ENCODE measurements around the gene NFIC.
A peak's percentile ranks its signal among the peaks of the same experiment; 100 is the strongest.
"Not testable (repeated sequence)": the region's sequence is repeated elsewhere in the genome, so short reads cannot be mapped to it uniquely, and the experiment has no call there.

Gene NFIC

DNA sequence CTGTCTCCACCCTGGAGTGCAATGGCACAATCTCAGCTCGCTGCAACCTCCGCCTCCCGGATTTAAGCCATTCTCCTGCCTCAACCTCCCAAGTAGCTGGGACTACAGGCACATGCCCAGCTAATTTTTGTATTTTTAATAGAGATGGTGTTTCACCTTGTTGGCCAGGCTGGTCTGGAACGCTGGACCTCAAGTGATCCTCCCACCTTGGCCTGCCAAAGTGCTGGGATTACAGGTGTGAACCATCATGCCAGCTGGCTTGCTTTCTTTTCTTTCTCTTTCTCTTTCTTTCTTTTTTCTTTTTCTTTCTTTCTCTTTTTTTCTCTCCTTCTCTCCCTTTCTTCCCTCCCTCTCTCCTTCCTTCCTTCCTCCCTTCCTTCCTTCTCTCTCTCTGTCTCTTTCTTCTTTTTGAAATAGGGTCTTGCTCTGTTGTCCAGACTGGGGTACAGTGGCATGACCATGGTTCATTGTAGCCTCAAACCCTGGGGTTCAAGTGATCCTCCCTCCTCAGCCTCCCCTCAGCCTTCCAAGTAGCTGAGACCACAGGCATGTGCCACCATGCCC, 33.3 kb upstream of the NFIC start:
- Mint-ChIP-seq H3K36me3 (no peaks in the 10 kb centered on the region), H3K27me3 (peaks cover 36% of the 10 kb centered on the region), H3K27ac (peak overlapping the region; percentile 26), H3K4me1 (no peaks in the 10 kb centered on the region), H3K9me3 (peaks cover 8% of the 10 kb centered on the region), H3K4me3 (no peak overlapping the region)
- ATAC-seq, result no peak

- no peak overlapping the region for H3K4me3 Mint-ChIP-seq
- no peak for ATAC-seq
- no peaks in the 10 kb centered on the region for H3K36me3 Mint-ChIP-seq
- peak overlapping the region; percentile 26 for H3K27ac Mint-ChIP-seq
- H3K27me3 Mint-ChIP-seq, result peaks cover 41% of the 10 kb centered on the region
- H3K9me3 Mint-ChIP-seq, result peaks cover 8% of the 10 kb centered on the region
- peaks cover 2% of the 10 kb centered on the region for H3K4me1 Mint-ChIP-seq
Measured at GRCh38 chr19:3333662-3334061, 32.7 kb upstream of the NFIC start.

GRCh38 chr19:3334749-3335430, 31.5 kb upstream of the NFIC start:
- ATAC-seq, H3K4me1 Mint-ChIP-seq, H3K9me3 Mint-ChIP-seq, H3K27ac Mint-ChIP-seq, H3K36me3 Mint-ChIP-seq, H3K4me3 Mint-ChIP-seq: not testable (repeated sequence)
- H3K27me3 Mint-ChIP-seq, result peaks cover 53% of the 10 kb centered on the region

GRCh38 chr19:3335431-3336350, 30.7 kb upstream of the NFIC start:
- H3K4me3 Mint-ChIP-seq, result no peak overlapping the region
- no peaks in the 10 kb centered on the region for H3K36me3 Mint-ChIP-seq
- no peak for ATAC-seq
- no peak overlapping the region for H3K27ac Mint-ChIP-seq
- H3K4me1 Mint-ChIP-seq, result peaks cover 6% of the 10 kb centered on the region
- peaks cover 8% of the 10 kb centered on the region for H3K9me3 Mint-ChIP-seq
- peaks cover 61% of the 10 kb centered on the region for H3K27me3 Mint-ChIP-seq

DNA sequence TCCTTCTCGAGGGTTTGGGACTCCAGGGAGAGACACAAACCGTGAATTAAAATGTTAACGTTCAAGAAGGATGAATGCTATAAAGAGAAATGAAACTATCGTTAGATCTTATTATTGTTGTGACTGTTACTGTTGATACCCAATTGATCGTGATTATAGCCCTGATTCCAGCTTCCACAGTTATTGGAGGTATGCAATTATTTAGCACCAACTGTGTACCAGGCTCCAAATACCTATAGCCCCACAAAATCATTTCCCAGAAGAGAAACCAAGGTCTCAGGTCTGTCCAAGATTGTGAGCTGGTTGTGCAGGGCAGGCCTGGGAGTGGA, 30.1 kb upstream of the NFIC start:
- no peak overlapping the region for H3K4me3 Mint-ChIP-seq
- ATAC-seq, result no peak
- H3K27ac Mint-ChIP-seq, result no peak overlapping the region
- no peaks in the 10 kb centered on the region for H3K36me3 Mint-ChIP-seq
- H3K27me3 Mint-ChIP-seq, result peaks cover 67% of the 10 kb centered on the region
- H3K4me1 Mint-ChIP-seq, result peaks cover 6% of the 10 kb centered on the region
- H3K9me3 Mint-ChIP-seq, result peaks cover 8% of the 10 kb centered on the region

DNA sequence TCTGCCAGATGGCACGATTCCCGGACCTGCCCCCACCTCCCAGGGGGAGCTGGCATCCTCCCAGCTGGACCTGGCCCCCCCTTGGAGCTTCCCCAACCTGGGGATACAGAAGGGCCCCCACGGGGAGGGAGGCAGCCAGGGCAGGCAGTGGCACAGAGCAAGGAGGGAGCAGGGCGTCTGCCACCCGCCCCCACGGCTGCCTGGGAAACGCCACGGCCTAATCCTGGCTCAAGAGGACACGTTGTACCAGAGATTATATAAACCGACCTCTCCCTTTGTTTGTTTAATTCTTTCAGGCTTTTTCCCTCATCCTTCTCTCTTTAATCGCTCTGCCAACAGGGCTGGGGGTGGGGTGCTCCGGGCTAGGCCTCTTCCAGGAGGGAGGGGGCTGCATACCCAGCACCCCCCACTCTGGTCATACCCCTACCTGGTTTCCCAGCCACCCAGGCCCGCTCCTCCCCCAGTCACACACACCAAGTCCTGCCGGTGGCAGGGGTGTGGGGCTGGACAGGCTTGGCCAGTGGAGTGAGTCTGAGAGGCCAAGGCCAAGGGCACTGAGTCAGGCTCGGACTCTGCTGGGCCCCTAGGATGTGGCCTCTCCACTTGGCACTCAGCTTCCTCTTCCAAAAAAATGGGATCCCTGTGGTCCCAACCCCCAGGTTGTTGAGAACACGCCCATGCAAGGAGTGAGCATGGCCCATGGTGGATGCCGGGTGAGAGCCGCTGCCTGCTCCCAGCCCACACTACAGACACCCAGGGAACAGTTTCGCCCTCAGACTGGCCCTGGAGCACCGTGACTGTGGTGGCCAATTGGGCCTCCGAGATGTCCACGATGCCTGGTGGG, 29.5 kb upstream of the NFIC start:
- no peak for ATAC-seq
- peaks cover 73% of the 10 kb centered on the region for H3K27me3 Mint-ChIP-seq
- peaks cover 6% of the 10 kb centered on the region for H3K4me1 Mint-ChIP-seq
- peaks cover 8% of the 10 kb centered on the region for H3K9me3 Mint-ChIP-seq
- no peaks in the 10 kb centered on the region for H3K36me3 Mint-ChIP-seq
- H3K27ac Mint-ChIP-seq, result no peak overlapping the region
- H3K4me3 Mint-ChIP-seq, result no peak overlapping the region

GRCh38 chr19:3338541-3339181, 27.7 kb upstream of the NFIC start:
- no peak overlapping the region for H3K27ac Mint-ChIP-seq
- H3K36me3 Mint-ChIP-seq, result no peaks in the 10 kb centered on the region
- peak; percentile 24 for ATAC-seq
- H3K27me3 Mint-ChIP-seq, result peaks cover 79% of the 10 kb centered on the region
- peaks cover 6% of the 10 kb centered on the region for H3K4me1 Mint-ChIP-seq
- no peak overlapping the region for H3K4me3 Mint-ChIP-seq
- H3K9me3 Mint-ChIP-seq, result no peaks in the 10 kb centered on the region

- Mint-ChIP-seq H3K4me3 (no peak overlapping the region), H3K4me1 (peaks cover 6% of the 10 kb centered on the region), H3K9me3 (no peaks in the 10 kb centered on the region), H3K36me3 (no peaks in the 10 kb centered on the region), H3K27ac (no peak overlapping the region), H3K27me3 (peaks cover 78% of the 10 kb centered on the region)
- ATAC-seq, result no peak
Measured at GRCh38 chr19:3340340-3340739, 26.0 kb upstream of the NFIC start.

- Mint-ChIP-seq H3K4me3 (no peak overlapping the region), H3K9me3 (no peaks in the 10 kb centered on the region), H3K27me3 (peaks cover 71% of the 10 kb centered on the region), H3K36me3 (no peaks in the 10 kb centered on the region), H3K27ac (no peak overlapping the region), H3K4me1 (peaks cover 6% of the 10 kb centered on the region)
- no peak for ATAC-seq
Measured at GRCh38 chr19:3342246-3342645, 24.1 kb upstream of the NFIC start.

GRCh38 chr19:3342962-3343361, 23.4 kb upstream of the NFIC start:
- H3K27ac Mint-ChIP-seq, ATAC-seq, H3K4me1 Mint-ChIP-seq, H3K4me3 Mint-ChIP-seq, H3K36me3 Mint-ChIP-seq, H3K9me3 Mint-ChIP-seq: not testable (repeated sequence)
- peaks cover 67% of the 10 kb centered on the region for H3K27me3 Mint-ChIP-seq

- peaks cover 2% of the 10 kb centered on the region for H3K4me1 Mint-ChIP-seq
- no peak overlapping the region for H3K4me3 Mint-ChIP-seq
- H3K27me3 Mint-ChIP-seq, result peaks cover 60% of the 10 kb centered on the region
- H3K27ac Mint-ChIP-seq, result no peak overlapping the region
- no peaks in the 10 kb centered on the region for H3K9me3 Mint-ChIP-seq
- peak; percentile 79 for ATAC-seq
- H3K36me3 Mint-ChIP-seq, result no peaks in the 10 kb centered on the region
Measured at GRCh38 chr19:3343619-3344502, 22.5 kb upstream of the NFIC start.

- H3K4me1 Mint-ChIP-seq, result no peaks in the 10 kb centered on the region
- no peak overlapping the region for H3K27ac Mint-ChIP-seq
Measured at GRCh38 chr19:3344608-3345598, 21.5 kb upstream of the NFIC start.

DNA sequence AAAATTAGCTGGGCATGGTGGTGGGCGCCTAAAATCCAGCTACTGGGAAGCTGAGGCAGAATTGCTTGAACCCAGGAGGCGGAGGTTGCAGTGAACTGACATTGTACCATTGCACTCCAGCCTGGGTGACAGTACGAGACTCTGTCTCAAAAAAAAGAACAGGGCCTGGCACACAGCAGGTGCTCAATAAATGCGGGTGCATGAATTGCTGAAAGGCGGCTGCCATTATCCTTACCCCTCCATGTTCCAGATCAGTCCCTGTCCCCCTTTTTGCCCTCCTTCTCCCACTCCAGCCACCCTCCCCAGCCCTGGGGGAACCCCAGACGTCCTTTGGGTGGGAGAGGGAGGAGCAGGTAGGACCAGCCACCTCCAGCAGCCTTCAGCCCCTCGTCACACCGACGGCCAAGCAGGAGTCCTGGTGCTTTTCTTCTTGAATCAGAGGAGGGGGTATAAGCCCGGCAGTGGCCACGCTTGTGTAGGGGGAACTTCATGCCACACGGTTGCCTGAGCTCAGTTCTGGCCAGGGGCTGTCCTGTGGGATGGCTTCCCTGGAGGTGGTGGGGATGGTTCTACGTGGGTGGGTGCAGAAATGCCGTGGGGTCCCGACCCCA, 20.4 kb upstream of the NFIC start:
- Mint-ChIP-seq H3K36me3 (no peaks in the 10 kb centered on the region), H3K4me1 (no peaks in the 10 kb centered on the region), H3K9me3 (no peaks in the 10 kb centered on the region), H3K4me3 (no peak overlapping the region), H3K27ac (no peak overlapping the region), H3K27me3 (peaks cover 39% of the 10 kb centered on the region)
- ATAC-seq, result no peak

More at GRCh38 chr19:3344608-3345598, 21.5 kb upstream of the NFIC start:
- Mint-ChIP-seq H3K27me3 (peaks cover 49% of the 10 kb centered on the region), H3K36me3 (no peaks in the 10 kb centered on the region), H3K4me3 (no peak overlapping the region), H3K9me3 (no peaks in the 10 kb centered on the region)
- ATAC-seq, result no peak

All from stimulated activated memory B cell treated with anti-CD40 and anti-IgM and Interleukin-4, amounts not matched to agents 10 μg/mL and 1 μg/mL and 100 μg/mL, for 72 hours (primary cell).